Kidney glomerular epithelial cell (primary cell): Measurements from ENCODE around the gene SMIM43.
A peak's percentile ranks its signal among the peaks of the same experiment; 100 is the strongest.
"Not testable (repeated sequence)": the region's sequence is repeated elsewhere in the genome, so short reads cannot be mapped to it uniquely, and the experiment has no call there.

Experiments
- DNase-seq: peaks from one replicate; lab custom pipeline; 2025; lab: John Stamatoyannopoulos, UW

SMIM43 gene

GRCh38 chr4:121736735-121737351 is 28.1 kb downstream of the SMIM43 start:
- peak; percentile 34 for DNase-seq

DNA sequence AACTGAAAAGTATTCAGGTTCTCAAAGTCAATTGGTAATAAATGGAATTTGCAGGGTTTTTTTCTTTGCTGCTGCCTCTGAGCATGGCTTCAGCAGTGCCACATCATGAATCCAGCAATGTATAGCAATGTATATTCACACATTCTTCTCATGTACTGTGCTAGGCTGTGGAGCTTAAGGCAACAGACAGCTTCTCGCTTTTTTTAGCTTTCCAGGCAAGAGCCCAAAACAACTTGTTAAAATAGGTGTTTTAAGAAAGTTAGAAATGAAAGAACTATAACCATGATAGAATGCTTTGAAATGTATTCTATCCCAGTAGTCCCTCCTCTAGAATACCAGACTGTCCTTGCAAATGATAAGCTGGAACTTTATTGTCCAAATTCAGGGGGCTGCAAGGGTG is 30.4 kb downstream of the SMIM43 start:
- no peak for DNase-seq

GRCh38 chr4:121733942-121734341 is 31.0 kb downstream of the SMIM43 start:
- DNase-seq = no peak

DNA sequence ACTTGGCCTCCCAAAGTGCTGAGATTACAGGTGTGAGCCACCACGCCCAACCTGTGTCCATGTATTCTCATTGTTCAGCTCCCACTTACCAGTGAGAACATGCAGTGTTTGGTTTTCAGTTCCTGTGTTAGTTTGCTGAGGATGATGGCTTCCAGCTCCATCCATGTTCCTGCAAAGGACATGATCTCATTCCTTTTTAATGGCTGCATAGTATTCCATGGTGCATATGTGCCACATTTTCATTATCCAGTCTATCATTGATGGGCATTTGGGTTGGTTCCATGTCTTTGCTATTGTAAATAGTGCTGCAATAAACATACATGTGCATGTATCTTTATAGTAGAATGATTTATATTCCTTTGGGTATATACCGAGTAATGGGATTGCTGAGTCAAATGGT is 35.2 kb downstream of the SMIM43 start:
- not testable (repeated sequence) for DNase-seq

DNA sequence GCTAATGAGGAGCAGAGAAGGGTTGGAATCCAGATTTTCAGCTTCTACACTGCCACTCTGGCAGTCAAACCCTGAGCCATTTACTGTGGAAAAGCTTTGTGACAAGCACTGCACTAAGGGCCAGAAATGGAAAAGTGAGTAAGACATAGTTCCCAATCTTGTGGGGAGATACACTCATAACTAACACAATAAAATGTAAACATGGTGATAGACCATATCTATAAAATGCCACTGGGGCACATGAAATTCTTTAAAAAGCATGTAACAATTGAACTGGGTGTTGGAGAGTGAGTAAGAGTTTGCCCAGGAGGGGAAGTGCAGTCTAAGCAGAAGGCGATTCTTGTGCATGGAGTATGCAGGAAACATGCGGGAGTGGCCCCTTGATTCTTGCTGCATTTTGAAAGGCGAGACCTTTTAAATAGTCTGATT is 36.2 kb downstream of the SMIM43 start:
- peak; percentile 21 for DNase-seq

DNA sequence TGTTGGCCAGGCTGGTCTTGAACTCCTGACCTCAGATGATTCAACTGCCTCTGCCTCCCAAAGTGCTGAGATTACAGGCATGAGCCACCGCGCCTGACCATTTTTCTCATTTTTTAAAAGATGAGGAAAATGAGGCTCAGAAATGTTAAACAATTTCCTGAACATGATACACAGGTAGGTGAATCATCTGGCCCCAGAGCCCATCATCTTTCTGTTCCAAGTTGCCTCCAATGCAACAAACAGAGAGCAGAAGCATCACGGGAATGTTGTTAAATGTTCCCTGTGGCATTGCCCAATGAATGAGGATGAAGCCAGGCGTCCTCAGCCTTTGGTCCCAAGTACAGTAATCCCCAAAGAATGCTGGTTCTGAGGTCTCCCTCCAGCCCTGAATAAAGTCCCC is 36.9 kb downstream of the SMIM43 start:
- peak; percentile 2 for DNase-seq

DNA sequence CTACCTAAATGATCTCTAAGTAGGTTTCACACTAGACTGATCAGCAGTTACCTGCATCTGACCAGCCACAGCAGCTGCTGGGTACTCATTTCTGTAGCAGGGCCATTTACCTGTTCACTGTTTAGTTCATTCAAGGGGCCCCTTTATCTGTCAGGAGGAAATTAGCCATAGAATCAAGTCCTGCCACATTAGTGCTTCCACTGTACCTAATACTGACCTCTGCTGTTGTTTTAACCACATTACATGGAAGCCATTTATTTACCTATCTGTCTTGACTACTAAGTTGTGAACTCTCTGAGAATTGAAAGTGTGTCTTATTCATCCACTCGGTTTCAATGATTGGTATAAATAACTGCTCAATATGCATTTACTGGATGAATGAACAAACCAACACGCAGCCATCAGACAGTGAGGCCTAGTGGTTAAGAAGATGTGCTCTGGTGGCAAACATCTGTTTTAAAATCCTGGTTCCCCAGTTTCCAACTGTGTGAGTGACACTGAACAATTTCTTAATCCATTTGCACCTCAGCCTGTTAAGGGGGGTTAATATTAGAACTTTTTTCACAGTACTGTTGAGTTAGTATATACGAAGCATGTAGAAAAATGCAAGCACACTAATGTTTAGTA is 38.2 kb downstream of the SMIM43 start:
- DNase-seq = peak; percentile 56

GRCh38 chr4:121724671-121725070 is 40.3 kb downstream of the SMIM43 start:
- no peak for DNase-seq

DNA sequence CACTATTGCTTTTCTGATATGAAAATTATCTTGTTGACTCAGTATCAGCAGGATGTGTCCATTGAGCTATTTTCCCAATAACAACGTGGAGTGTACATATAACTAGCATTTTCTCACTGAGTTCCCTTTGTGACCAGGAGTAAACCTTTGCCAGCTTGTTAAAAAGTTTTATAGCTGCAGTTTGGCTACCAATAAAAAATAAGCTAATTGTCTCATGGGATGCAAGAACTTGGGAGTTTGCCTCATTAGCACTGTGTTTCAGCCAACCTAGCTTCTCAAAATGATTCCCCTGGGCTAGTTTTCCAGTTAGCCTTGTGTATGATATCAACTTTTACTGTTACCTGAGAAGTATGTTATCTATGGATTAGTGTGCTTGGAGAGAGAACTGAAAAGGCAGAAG is 43.3 kb downstream of the SMIM43 start:
- no peak for DNase-seq

DNA sequence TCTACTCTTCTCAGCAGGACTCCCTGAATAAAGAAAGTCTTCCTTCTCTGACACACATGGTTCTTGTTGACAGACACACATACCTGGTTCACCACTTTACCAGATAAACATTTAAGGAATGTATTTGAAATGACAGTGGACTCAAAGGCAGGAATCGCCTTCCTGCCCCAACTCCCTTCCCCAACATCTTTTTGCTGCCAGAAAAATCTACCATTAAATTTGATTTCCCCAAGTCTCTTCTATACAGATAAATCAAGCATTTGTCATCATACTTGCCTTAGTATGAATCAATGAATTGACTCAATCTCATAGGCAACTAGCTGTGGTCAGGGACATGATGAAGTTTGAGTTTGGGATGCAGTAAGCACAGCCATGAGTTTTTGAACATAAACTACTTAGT is 44.9 kb downstream of the SMIM43 start:
- no peak for DNase-seq

DNA sequence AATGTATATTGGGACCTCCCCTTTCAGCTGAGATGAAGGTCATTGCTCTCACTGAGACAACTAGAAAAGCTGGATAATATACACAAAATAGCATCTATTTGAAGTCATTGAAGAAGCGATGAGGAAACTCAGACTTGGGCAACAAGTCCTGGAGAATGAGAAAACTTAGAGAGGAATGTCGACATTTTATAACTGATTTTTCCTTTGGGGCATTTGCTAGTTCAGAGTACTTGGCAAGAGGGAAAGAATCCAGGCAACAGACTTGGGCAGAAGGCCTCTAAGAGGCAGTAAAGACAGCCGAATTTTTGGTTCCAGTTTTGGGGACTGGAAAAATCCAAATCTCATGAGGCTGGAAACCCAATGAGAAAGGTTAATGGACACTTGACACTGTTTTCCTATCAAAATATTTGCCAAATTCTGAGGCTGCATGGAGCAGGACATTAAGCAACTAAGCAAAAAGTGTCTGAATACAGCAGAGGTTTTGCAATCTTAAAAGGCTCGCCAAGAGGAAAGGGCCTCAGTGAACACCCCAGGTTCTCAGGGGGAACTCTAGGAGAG is 47.2 kb downstream of the SMIM43 start:
- DNase-seq = no peak

DNA sequence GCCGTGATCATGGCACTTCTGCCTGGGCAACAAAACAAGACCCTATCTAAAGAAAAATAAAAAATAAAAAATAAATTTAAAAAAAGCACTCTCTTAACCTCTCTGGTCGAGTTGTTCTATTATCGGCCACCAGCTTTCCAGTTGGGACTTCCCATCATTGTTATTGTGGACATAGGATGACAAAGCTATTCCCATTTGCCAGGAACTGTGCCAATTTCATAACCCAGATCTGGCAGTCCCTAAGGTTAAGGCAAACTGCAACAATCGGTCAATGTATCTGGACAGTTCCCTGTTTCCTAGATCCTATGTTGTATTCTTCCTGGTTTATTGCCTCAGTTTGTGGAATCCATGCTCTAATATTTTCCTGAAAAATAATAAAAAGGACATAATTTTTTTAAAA is 50.4 kb downstream of the SMIM43 start:
- DNase-seq = no peak

DNA sequence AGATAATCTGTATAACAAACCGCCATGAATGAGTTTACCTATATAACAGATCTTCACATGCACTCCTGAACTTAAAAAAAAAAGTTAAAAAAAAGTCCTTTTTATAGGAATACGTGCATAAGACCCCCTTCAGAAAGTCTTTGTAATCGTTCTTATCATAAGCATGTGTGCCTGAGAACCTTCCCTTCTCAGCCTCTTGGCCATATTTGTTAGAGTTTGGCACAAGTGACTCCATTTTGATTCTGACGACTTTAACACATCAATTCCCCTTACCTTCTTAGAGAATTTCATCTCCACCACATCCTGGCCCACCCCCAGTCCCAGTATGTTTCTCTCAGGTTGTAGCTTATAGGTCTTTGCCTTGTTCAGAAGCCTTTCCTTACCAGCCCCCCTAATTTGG is 52.2 kb downstream of the SMIM43 start:
- no peak for DNase-seq

- no peak for DNase-seq
These were observed 52.8 kb downstream of the SMIM43 start for GRCh38 chr4:121712001-121712651.

- peak; percentile 89 for DNase-seq
These were observed 53.5 kb downstream of the SMIM43 start for GRCh38 chr4:121711263-121712000.

- no peak for DNase-seq
These were observed 55.1 kb downstream of the SMIM43 start for GRCh38 chr4:121709766-121710405.
